Adrenal gland (tissue), 12 donors: ENCODE data around the gene DPYD. TPM values are rescaled to one million over a fixed set of nuclear protein-coding genes. Genes with fewer than 3 reads are reported as not detected.

Experiments used
- DNase-seq, 7 donors: peaks; one replicate each; pipeline ENCODE4 v3.0.0-alpha.2; 2019 to 2020
- H3K27ac ChIP-seq, 5 donors: fragments of 200-600 bp; sonication (generic) in 4 of 5; 1 replicate in 3 of 5; 2 replicates in 2 of 5; pipeline versions ENCODE4 v1.5.1 to v1.8.0; 2016 to 2020; ENCODE audit warnings: mild to moderate bottlenecking in 1 of 5
- H3K27me3 ChIP-seq: fragments of 200-600 bp; 2 replicates; pipeline ENCODE4 v1.8.0; 2021
- H3K36me3 ChIP-seq, 2 donors: fragments of 200-600 bp; replicated peaks in 1 of 2; 1 replicate in 1 of 2; 2 replicates in 1 of 2; pipeline versions ENCODE4 v1.5.1 to v1.8.0; 2018 to 2022
- H3K4me1 ChIP-seq, 2 donors: fragments of 200-600 bp; replicated peaks in 1 of 2; 1 replicate in 1 of 2; 2 replicates in 1 of 2; pipeline versions ENCODE4 v1.5.1 to v1.8.0; 2018 to 2021
- H3K4me3 ChIP-seq, 4 donors: fragments of 200-600 bp; sonication (generic) in 3 of 4; one replicate each; pipeline ENCODE4 v1.5.1; 2016 to 2018
- H3K9me3 ChIP-seq, 3 donors: fragments of 200-600 bp; sonication (generic) in 1 of 3; replicated peaks in 1 of 3; 1 replicate in 2 of 3; 2 replicates in 1 of 3; pipeline versions ENCODE4 v1.5.1 to v1.8.0; 2016 to 2021
- POLR2A ChIP-seq, 2 donors: fragments of 450-650 bp; IDR thresholded peaks; one replicate each; pipeline ENCODE4 v1.6.1; 2017; ENCODE audit warnings: antibody characterized with exemption in 2 of 2, mild to moderate bottlenecking in 2 of 2, moderate library complexity in 1 of 2
- WGBS, 4 donors: extraction: QIAGEN DNeasy Blood & Tissue Kit in 2 of 4; methylation state at CpG; one replicate each; pipeline versions ENCODE4 v1.1.5 to v1.1.7; 2013 to 2017; 5-methylcytosine and 5-hydroxymethylcytosine counted together
- intact Hi-C, 2 donors: fragments of 100-400 bp; cut with DNase I; formaldehyde crosslinking; loops; one replicate each; pipeline versions ENCODE4 v1.14.1 to v1.15.0; 2022 to 2023
- polyA plus RNA-seq, 3 donors: library from polyadenylated mRNA; stranded (reverse); fragments of 200-250 nt in 2 of 3; fragments of 350-450 nt in 1 of 3; fragmentation: Illumina TruSeq in 1 of 3; extraction: RNeasy Lipid Tissue Mini Kit (QIAGEN cat#74804) in 1 of 3; gene quantifications; one replicate each; pipeline ENCODE4 v1.2.3, GENCODE V29; 2013 to 2014
- total RNA-seq, 9 donors: library from RNA; depleted of rRNA in 4 of 9; stranded (reverse); fragments of >200 nt in 4 of 9; fragments of 120-200 nt in 1 of 9; fragmentation: NEBNext Ultra II Directional in 1 of 9; extraction: Animal tissue kit (Norgen Biotek cat#: 25700) in 1 of 9; gene quantifications; one replicate each; pipeline versions ENCODE4 v1.1.0 to v1.2.4, GENCODE V29; 2013 to 2023
- TF ChIP-seq, protein P1 (sequence below), 6 experiments: fragments of 450-650 bp in 4 of 6; fragments of 200-600 bp in 2 of 6; sonication (generic) in 1 of 6; IDR thresholded peaks; 1 replicate in 5 of 6; 2 replicates in 1 of 6; pipeline versions ENCODE4 v1.5.1 to v1.8.0; 2016 to 2021; ENCODE audit warnings: antibody characterized with exemption in 6 of 6, mild to moderate bottlenecking in 2 of 6, moderate library complexity in 1 of 6
- donor health status: healthy with polysubstance abuse.
- donor health status: Bipolar disorder and iron deficiency.
- donor health status: DM: yes; HTN: yes; CAD: no.
- donor health status: DM: no; HTN: no; CAD: no.
- donor health status: DM: no; HTN: no; CAD: no.
- donor health status: DM: yes; HTN: yes; CAD: no.

DPYD gene
- total and polyA plus RNA-seq, 12 donors = 6.6 to 73.1 (median 30.2) TPM

DNA sequence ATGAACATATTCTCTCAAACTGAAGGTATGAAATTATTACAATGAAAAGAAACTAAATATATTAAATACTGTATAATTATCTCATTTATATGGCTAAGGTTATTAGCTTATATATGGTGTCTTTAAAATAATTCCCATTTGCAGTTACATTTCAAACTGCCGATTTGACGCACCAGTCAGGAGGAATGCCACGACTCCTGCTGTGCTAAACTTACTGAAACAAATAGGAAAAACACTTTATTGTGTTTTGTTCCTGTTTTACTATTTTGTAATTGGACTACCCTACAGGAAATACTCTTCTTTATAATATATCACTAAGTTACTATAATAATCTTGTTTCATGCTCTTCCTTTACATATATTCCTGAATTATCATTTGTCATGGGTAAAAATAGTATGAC lies 117.8 kb downstream of the DPYD start:
- intact Hi-C loops = no loop called here
- TF ChIP-seq POLR2A (IDR thresholded peaks at IDR 0.05) = no peak
- TF ChIP-seq, protein P1, sequence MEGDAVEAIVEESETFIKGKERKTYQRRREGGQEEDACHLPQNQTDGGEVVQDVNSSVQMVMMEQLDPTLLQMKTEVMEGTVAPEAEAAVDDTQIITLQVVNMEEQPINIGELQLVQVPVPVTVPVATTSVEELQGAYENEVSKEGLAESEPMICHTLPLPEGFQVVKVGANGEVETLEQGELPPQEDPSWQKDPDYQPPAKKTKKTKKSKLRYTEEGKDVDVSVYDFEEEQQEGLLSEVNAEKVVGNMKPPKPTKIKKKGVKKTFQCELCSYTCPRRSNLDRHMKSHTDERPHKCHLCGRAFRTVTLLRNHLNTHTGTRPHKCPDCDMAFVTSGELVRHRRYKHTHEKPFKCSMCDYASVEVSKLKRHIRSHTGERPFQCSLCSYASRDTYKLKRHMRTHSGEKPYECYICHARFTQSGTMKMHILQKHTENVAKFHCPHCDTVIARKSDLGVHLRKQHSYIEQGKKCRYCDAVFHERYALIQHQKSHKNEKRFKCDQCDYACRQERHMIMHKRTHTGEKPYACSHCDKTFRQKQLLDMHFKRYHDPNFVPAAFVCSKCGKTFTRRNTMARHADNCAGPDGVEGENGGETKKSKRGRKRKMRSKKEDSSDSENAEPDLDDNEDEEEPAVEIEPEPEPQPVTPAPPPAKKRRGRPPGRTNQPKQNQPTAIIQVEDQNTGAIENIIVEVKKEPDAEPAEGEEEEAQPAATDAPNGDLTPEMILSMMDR (IDR thresholded peaks at IDR 0.05) = no peak
- H3K4me3 ChIP-seq = no peak overlapping the region
- DNase-seq = no peak
- no peak overlapping the region for H3K27ac ChIP-seq
- no peaks in the 10 kb centered on the region for H3K9me3 ChIP-seq
- H3K27me3 ChIP-seq = no peaks in the 10 kb centered on the region
- H3K4me1 ChIP-seq = no peaks in the 10 kb centered on the region
- H3K36me3 ChIP-seq = no peaks in the 10 kb centered on the region
- WGBS, 4 donors = 89 to 93% (median 91%) methylated on average over 3 of the region's 3 CpGs

DNA sequence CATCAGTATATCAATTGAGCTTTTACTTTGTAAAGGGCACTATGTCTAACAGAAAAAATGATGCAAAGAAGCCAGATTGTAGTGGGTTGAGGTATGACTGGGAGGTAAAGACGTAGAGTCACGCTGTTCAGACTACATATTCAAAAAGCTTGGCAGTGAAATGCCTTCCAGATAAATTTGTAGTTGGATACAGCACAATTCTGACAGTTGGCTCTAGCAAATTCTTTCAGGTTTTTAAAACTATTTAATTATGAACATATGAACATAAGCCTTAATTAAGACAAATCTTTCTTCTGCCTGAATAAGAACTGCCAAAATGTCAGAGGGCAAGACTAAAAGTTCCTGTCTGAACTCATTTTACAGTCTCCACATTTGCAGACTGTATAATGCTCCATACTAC lies 118.8 kb downstream of the DPYD start:
- WGBS, 4 donors = 92 to 98% (median 96%) methylated on average over 2 of the region's 2 CpGs
- Histone ChIP-seq H3K36me3 (no peaks in the 10 kb centered on the region), H3K4me1 (peaks cover 0 to 8% of the 10 kb centered on the region in 2 donors), H3K27ac (no peak overlapping the region), H3K4me3 (no peak overlapping the region), H3K9me3 (no peaks in the 10 kb centered on the region), H3K27me3 (no peaks in the 10 kb centered on the region)
- no peak for DNase-seq
- intact Hi-C loops = no loop called here
- TF ChIP-seq POLR2A (IDR thresholded peaks at IDR 0.05) = no peak
- TF ChIP-seq, protein P1 (IDR thresholded peaks at IDR 0.05) = no peak

DNA sequence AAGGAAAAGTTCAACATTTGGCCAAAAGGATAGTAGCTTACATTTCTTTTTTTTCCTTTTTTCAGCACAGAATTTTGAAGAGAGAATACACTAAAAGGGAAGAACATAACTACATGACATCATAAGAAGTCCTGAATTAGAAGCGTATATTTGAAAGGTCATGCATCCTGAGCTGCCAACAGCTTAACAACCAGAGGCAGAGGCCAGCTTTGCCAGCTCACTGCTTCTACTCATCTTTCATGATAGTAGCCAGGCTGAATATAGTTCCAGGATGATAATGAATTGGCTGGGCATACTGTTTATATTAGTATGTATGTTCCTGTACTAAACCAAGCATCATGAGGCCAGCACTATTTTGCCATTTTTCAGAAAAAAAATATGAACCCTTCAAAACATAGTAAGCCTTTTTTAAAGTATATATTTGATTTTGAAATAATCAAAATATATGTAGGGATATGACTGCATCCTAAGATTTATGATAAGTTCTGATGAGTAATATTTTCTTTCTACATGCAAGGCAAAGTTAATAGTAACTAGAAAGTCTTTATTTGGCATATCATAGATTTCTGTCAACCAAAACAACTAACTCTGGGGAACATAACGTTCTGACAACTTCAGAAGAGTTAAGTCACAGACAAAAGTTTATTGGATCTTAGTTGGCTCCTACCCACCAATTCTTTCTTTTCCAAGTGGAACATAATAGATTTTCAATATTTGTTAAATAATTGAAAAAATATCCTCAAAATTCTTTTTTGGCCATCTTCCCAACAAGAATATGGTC lies 123.2 kb downstream of the DPYD start:
- H3K27ac ChIP-seq = no peak overlapping the region
- no peak for TF ChIP-seq POLR2A (IDR thresholded peaks at IDR 0.05)
- TF ChIP-seq, protein P1 (IDR thresholded peaks at IDR 0.05) = no peak
- intact Hi-C loops = no loop called here
- no peaks in the 10 kb centered on the region for H3K27me3 ChIP-seq
- H3K9me3 ChIP-seq = no peaks in the 10 kb centered on the region
- no peaks in the 10 kb centered on the region for H3K36me3 ChIP-seq
- DNase-seq = peak in 4 of 7 donors; percentile 4 to 51 (median 12)
- peaks cover 0 to 12% of the 10 kb centered on the region in 2 donors for H3K4me1 ChIP-seq
- 58 to 65% (median 60%) methylated on average over 2 of the region's 2 CpGs for WGBS, 4 donors
- no peak overlapping the region for H3K4me3 ChIP-seq

- 79 to 83% (median 80%) methylated on average over 2 of the region's 2 CpGs for WGBS, 4 donors
- TF ChIP-seq, protein P1 (IDR thresholded peaks at IDR 0.05) = no peak
- TF ChIP-seq POLR2A (IDR thresholded peaks at IDR 0.05) = no peak
- no peaks in the 10 kb centered on the region for H3K9me3 ChIP-seq
- DNase-seq = no peak
- no peak overlapping the region for H3K4me3 ChIP-seq
- no peaks in the 10 kb centered on the region for H3K27me3 ChIP-seq
- H3K27ac ChIP-seq = no peak overlapping the region
- peaks cover 0 to 12% of the 10 kb centered on the region in 2 donors for H3K4me1 ChIP-seq
- intact Hi-C loops = no loop called here
- no peaks in the 10 kb centered on the region for H3K36me3 ChIP-seq
These were observed 124.1 kb downstream of the DPYD start for GRCh38 chr1:97796711-97797110.
